GM12878 (cell line): Measurements from ENCODE around the gene ZSCAN23.

ENCODE experiments used
- CTCF ChIP-seq, 3 experiments: IDR thresholded peaks in 2 of 3; conservative IDR thresholded peaks in 1 of 3; 2 replicates each; pipeline ENCODE4 v1.5.1; 2011; ENCODE audit warnings: low read depth in 3 of 3, low read length in 3 of 3, mild to moderate bottlenecking in 3 of 3, control low read depth in 2 of 3, moderate library complexity in 2 of 3, inconsistent platforms in 1 of 3, mixed read lengths in 1 of 3; ENCODE audit not compliant: control insufficient read depth in 2 of 3, insufficient read depth in 1 of 3; ENCODE audit errors: extremely low read depth in 1 of 3
- ELK1 ChIP-seq: IDR thresholded peaks from 2 replicates; pipeline ENCODE4 v1.6.1; 2012; ENCODE audit warnings: low read depth, low read length, improper control_type of control experiment
- EZH2 ChIP-seq: IDR thresholded peaks from 2 replicates; pipeline ENCODE4 v1.6.1; 2012; ENCODE audit warnings: low read depth, mild to moderate bottlenecking, control low read depth, inconsistent platforms, low read length, borderline replicate concordance; ENCODE audit not compliant: control insufficient read depth
- JUNB ChIP-seq: IDR thresholded peaks from 2 replicates; pipeline ENCODE4 v1.6.1; 2016; ENCODE audit warnings: antibody characterized with exemption, mild to moderate bottlenecking
- JUND ChIP-seq: IDR thresholded peaks from 2 replicates; pipeline ENCODE4 v1.6.1; 2012; ENCODE audit warnings: low read depth, mild to moderate bottlenecking, low read length, improper control_type of control experiment, moderate library complexity
- MAX ChIP-seq: IDR thresholded peaks from 2 replicates; pipeline ENCODE4 v1.6.1; 2012; ENCODE audit warnings: low read depth, low read length, improper control_type of control experiment
- POLR2A ChIP-seq: IDR thresholded peaks from 2 replicates; pipeline ENCODE4 v1.6.1; 2011; ENCODE audit warnings: low read depth, mild to moderate bottlenecking, low read length
- RAD21 ChIP-seq: IDR thresholded peaks from 2 replicates; pipeline ENCODE4 v1.6.1; 2011; ENCODE audit warnings: mild to moderate bottlenecking, low read depth, low read length, moderate library complexity; ENCODE audit not compliant: insufficient read depth
- REST ChIP-seq: IDR thresholded peaks from 2 replicates; pipeline ENCODE4 v1.6.1; 2012; ENCODE audit warnings: mild to moderate bottlenecking, low read depth, low read length
- SMAD5 ChIP-seq: IDR thresholded peaks from 2 replicates; pipeline ENCODE4 v1.6.1; 2016; ENCODE audit warnings: antibody characterized with exemption, low read depth
- SUZ12 ChIP-seq: fragments of 200-600 bp; sonication (generic); IDR thresholded peaks from one replicate; pipeline ENCODE4 v1.6.1; 2018; ENCODE audit warnings: antibody characterized with exemption, mild to moderate bottlenecking; ENCODE audit not compliant: unreplicated experiment
- YY1 ChIP-seq: IDR thresholded peaks from 2 replicates; pipeline ENCODE4 v1.6.1; 2011; ENCODE audit warnings: low read depth, mild to moderate bottlenecking, low read length
- ZBED1 ChIP-seq: IDR thresholded peaks from 2 replicates; pipeline ENCODE4 v1.6.1; 2016; ENCODE audit warnings: borderline replicate concordance

- no peak for TF ChIP-seq SMAD5
- no peak for TF ChIP-seq CTCF (IDR thresholded peaks at IDR 0.05 in 2 of 3, conservative IDR thresholded peaks at IDR 0.05 in 1 of 3; ENCODE audit: control insufficient read depth in 2 of 3, extremely low read depth in 1 of 3, insufficient read depth in 1 of 3, low read depth in 3 of 3, low read length in 3 of 3)
- no peak for TF ChIP-seq JUNB
- no peak for TF ChIP-seq REST
- TF ChIP-seq RAD21: no peak
- TF ChIP-seq ELK1: no peak
- no peak for TF ChIP-seq JUND
- TF ChIP-seq POLR2A: no peak
- TF ChIP-seq YY1: no peak
- no peak for TF ChIP-seq MAX
- no peak for TF ChIP-seq SUZ12
- no peak for TF ChIP-seq ZBED1
- no peak for TF ChIP-seq EZH2
These were observed 19.7 kb downstream of the ZSCAN23 start for GRCh38 chr6:28423546-28423945.
